A549 (cell line): ENCODE data around the gene POLRMT.

ENCODE experiments used
- CBX8 ChIP-seq: fragments of 200-600 bp; sonication (generic); IDR thresholded peaks from 2 replicates; pipeline ENCODE4 v1.6.1; 2016
- EP300 ChIP-seq, 2 experiments: fragments of >200 bp; sonication (Bioruptor Twin); formaldehyde crosslinking; IDR thresholded peaks; 2 replicates in 1 of 2; 3 replicates in 1 of 2; pipeline ENCODE4 v1.6.1; 2016 to 2017
- ESRRA ChIP-seq: fragments of 150-350 bp; IDR thresholded peaks from 2 replicates; pipeline ENCODE4 v1.6.1; 2014; ENCODE audit warnings: mild to moderate bottlenecking, low read length, borderline replicate concordance
- JUN ChIP-seq, 2 experiments: fragments of >200 bp; sonication (Bioruptor Twin); formaldehyde crosslinking; IDR thresholded peaks; 2 replicates in 1 of 2; 3 replicates in 1 of 2; pipeline ENCODE4 v1.6.1; 2016 to 2017
- KDM1A ChIP-seq: fragments of 200-600 bp; sonication (generic); IDR thresholded peaks from 2 replicates; pipeline ENCODE4 v1.6.1; 2016; ENCODE audit warnings: low read depth, mild to moderate bottlenecking
- MAFK ChIP-seq: fragments of 450-650 bp; IDR thresholded peaks from 2 replicates; pipeline ENCODE4 v1.6.1; 2014; ENCODE audit not compliant: partially characterized antibody
- MAZ ChIP-seq: fragments of 150-350 bp; IDR thresholded peaks from 2 replicates; pipeline ENCODE4 v1.6.1; 2014; ENCODE audit warnings: antibody characterized with exemption, low read depth, low read length, borderline replicate concordance
- MYC ChIP-seq: IDR thresholded peaks from 2 replicates; pipeline ENCODE4 v1.6.1; 2012; ENCODE audit warnings: mild to moderate bottlenecking, inconsistent platforms, low read length, improper control_type of control experiment, borderline replicate concordance
- POLR2A ChIP-seq: IDR thresholded peaks from 2 replicates; pipeline ENCODE4 v1.6.1; 2012; ENCODE audit warnings: mild to moderate bottlenecking, low read length
- RAD21 ChIP-seq, 2 experiments: fragments of >200 bp in 1 of 2; sonication (Bioruptor Twin) in 1 of 2; formaldehyde crosslinking in 1 of 2; IDR thresholded peaks in 1 of 2; conservative IDR thresholded peaks in 1 of 2; 2 replicates in 1 of 2; 3 replicates in 1 of 2; pipeline ENCODE4 v1.6.1; 2012 to 2018; ENCODE audit warnings: inconsistent platforms in 1 of 2
- REST ChIP-seq: fragments of 200-600 bp; sonication (generic); IDR thresholded peaks from 2 replicates; pipeline ENCODE4 v1.6.1; 2016; ENCODE audit warnings: antibody characterized with exemption, mild to moderate bottlenecking, moderate library complexity
- TF ChIP-seq, protein P1 (sequence below): IDR thresholded peaks from 2 replicates; pipeline ENCODE4 v1.6.1; 2012
- TF ChIP-seq, protein P2 (sequence below): fragments of >200 bp; sonication (Bioruptor Twin); formaldehyde crosslinking; IDR thresholded peaks from 3 replicates; pipeline ENCODE4 v1.5.1; 2016

DNA sequence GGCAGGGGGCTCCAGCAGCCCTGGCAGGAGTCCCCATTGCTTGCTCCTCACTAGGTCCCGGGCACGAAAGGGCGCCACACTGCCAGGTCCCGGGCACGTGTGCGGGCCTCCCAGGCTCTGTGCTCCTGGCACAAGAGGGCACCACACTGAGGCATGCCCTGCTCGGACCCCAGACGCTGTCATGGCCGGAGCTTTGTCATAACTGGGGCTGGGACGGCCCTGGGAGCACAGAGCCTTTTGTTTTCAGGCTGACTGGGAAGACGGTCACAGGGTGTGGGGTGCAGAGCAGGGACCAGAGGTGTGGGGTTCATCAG, 53.5 kb downstream of the POLRMT start:
- TF ChIP-seq, protein P1, sequence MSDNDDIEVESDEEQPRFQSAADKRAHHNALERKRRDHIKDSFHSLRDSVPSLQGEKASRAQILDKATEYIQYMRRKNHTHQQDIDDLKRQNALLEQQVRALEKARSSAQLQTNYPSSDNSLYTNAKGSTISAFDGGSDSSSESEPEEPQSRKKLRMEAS, result no peak
- TF ChIP-seq MYC (no peak), RAD21 (conservative IDR thresholded peaks at IDR 0.05 in 1 of 2, IDR thresholded peaks at IDR 0.05 in 1 of 2) (no peak), KDM1A (no peak), ESRRA (no peak), JUN (IDR thresholded peaks at IDR 0.05) (no peak), POLR2A (no peak), CBX8 (no peak), REST (no peak), MAFK (no peak), MAZ (no peak), EP300 (IDR thresholded peaks at IDR 0.05) (no peak)
- TF ChIP-seq, protein P2, sequence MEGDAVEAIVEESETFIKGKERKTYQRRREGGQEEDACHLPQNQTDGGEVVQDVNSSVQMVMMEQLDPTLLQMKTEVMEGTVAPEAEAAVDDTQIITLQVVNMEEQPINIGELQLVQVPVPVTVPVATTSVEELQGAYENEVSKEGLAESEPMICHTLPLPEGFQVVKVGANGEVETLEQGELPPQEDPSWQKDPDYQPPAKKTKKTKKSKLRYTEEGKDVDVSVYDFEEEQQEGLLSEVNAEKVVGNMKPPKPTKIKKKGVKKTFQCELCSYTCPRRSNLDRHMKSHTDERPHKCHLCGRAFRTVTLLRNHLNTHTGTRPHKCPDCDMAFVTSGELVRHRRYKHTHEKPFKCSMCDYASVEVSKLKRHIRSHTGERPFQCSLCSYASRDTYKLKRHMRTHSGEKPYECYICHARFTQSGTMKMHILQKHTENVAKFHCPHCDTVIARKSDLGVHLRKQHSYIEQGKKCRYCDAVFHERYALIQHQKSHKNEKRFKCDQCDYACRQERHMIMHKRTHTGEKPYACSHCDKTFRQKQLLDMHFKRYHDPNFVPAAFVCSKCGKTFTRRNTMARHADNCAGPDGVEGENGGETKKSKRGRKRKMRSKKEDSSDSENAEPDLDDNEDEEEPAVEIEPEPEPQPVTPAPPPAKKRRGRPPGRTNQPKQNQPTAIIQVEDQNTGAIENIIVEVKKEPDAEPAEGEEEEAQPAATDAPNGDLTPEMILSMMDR, result no peak
